CD4-positive, alpha-beta T cell (primary cell): Measurements from ENCODE around the gene UIMC1. TPM values are rescaled to one million over a fixed set of nuclear protein-coding genes. Genes with fewer than 3 reads are reported as not detected.

ENCODE experiments used
- ATAC-seq: fragments of 200-7000 bp; cut with Tn5 transposase; one replicate; pipeline ENCODE4 v1.10.0; 2022; ENCODE audit warnings: mild to moderate bottlenecking; ENCODE audit not compliant: poor library complexity
- CTCF ChIA-PET: fragments of 350-600 bp; sonication (Branson Sonifier 250); formaldehyde crosslinking; loops from one replicate; lab custom pipeline; 2021; ENCODE audit warnings: antibody characterized with exemption, inconsistent platforms; lab: Charles Lee
- POLR2A ChIA-PET: fragments of 350-600 bp; sonication (Branson Sonifier 250); formaldehyde crosslinking; loops from one replicate; lab custom pipeline; 2021; ENCODE audit warnings: antibody characterized with exemption, inconsistent platforms; lab: Charles Lee
- DNase-seq, 14 experiments: peaks; one replicate each; pipeline ENCODE4 v3.0.0-alpha.2; 2013 to 2020; ENCODE audit warnings: mixed read lengths in 2 of 14
- H3K27ac ChIP-seq, 2 donors: one replicate each; pipeline versions ENCODE4 v1.5.1 to v1.7.0; 2013; ENCODE audit warnings: low read length in 2 of 2, low read depth in 1 of 2, mild to moderate bottlenecking in 1 of 2
- H3K27me3 ChIP-seq, 2 experiments: 1 replicate in 1 of 2; 2 replicates in 1 of 2; pipeline versions ENCODE4 v1.6.1 to v1.7.0; 2013; ENCODE audit warnings: low read length in 2 of 2, control low read depth in 1 of 2, mild to moderate bottlenecking in 1 of 2, moderate library complexity in 1 of 2; ENCODE audit not compliant: insufficient read depth in 2 of 2, control insufficient read depth in 1 of 2
- H3K36me3 ChIP-seq: one replicate; pipeline ENCODE4 v1.6.1; 2013; ENCODE audit warnings: low read length, control low read depth; ENCODE audit not compliant: insufficient read depth
- H3K4me1 ChIP-seq: one replicate; pipeline ENCODE4 v1.6.1; 2013; ENCODE audit warnings: low read length, control low read depth; ENCODE audit not compliant: insufficient read depth
- H3K4me3 ChIP-seq: one replicate; pipeline ENCODE4 v1.5.1; 2013; ENCODE audit warnings: mild to moderate bottlenecking, low read length, moderate library complexity
- H3K9me3 ChIP-seq, 2 experiments: 1 replicate in 1 of 2; 2 replicates in 1 of 2; pipeline versions ENCODE4 v1.6.1 to v1.7.0; 2013; ENCODE audit warnings: low read length in 2 of 2, mild to moderate bottlenecking in 2 of 2, control low read depth in 1 of 2, moderate library complexity in 1 of 2; ENCODE audit not compliant: control insufficient read depth in 1 of 2, insufficient read depth in 1 of 2
- H3K27ac Mint-ChIP-seq: one replicate; pipeline ENCODE4 v1.8.0; 2020; ENCODE audit warnings: mixed read lengths
- H3K27me3 Mint-ChIP-seq: one replicate; pipeline ENCODE4 v1.8.0; 2021; ENCODE audit warnings: mixed read lengths
- H3K36me3 Mint-ChIP-seq: one replicate; pipeline ENCODE4 v1.8.0; 2021; ENCODE audit warnings: low read depth, mixed read lengths
- H3K4me1 Mint-ChIP-seq: one replicate; pipeline ENCODE4 v1.8.0; 2021; ENCODE audit warnings: low read depth, mixed read lengths
- H3K4me3 Mint-ChIP-seq: one replicate; pipeline ENCODE4 v1.8.0; 2020; ENCODE audit warnings: mild to moderate bottlenecking, mixed read lengths
- H3K9me3 Mint-ChIP-seq: one replicate; pipeline ENCODE4 v1.8.0; 2020; ENCODE audit warnings: mixed read lengths
- CTCF ChIP-seq: fragments of 200-600 bp; IDR thresholded peaks from one replicate; pipeline ENCODE4 v1.8.0; 2022; ENCODE audit warnings: antibody characterized with exemption, mild to moderate bottlenecking
- intact Hi-C, 2 experiments: fragments of 100-400 bp; cut with DNase I in 1 of 2; cut with micrococcal nuclease in 1 of 2; formaldehyde crosslinking; loops; one replicate each; pipeline versions ENCODE4 v1.15.1 to v1.9.0; 2023 to 2025; cut with DNase I, micrococcal nuclease
- total RNA-seq, 174 experiments: library from RNA in 2 of 174; stranded (reverse) in 2 of 174; gene quantifications; one replicate each; pipeline ENCODE4 v1.2.3 and lab custom pipeline; 2021 to 2026

UIMC1 gene
- total RNA-seq, 2 experiments from 2014 or later, result 42.3 to 50.8 TPM

- intact Hi-C loops, result no loop called here
- H3K36me3 Mint-ChIP-seq, result no peaks in the 10 kb centered on the region
- Histone ChIP-seq H3K4me1 (no peaks in the 10 kb centered on the region), H3K36me3 (no peaks in the 10 kb centered on the region), H3K9me3 (peaks cover 0 to 10% of the 10 kb centered on the region in 2 experiments), H3K27ac (no peak overlapping the region), H3K27me3 (peaks cover 11% of the 10 kb centered on the region in 2 experiments), H3K4me3 (no peak overlapping the region)
- DNase-seq, result no peak
- H3K9me3 Mint-ChIP-seq, result no peaks in the 10 kb centered on the region
- ChIA-PET CTCF (no interaction called here), POLR2A (no interaction called here)
- TF ChIP-seq CTCF, result no peak
- peaks cover 24% of the 10 kb centered on the region for H3K27me3 Mint-ChIP-seq
- no peaks in the 10 kb centered on the region for H3K4me1 Mint-ChIP-seq
- no peak for ATAC-seq
- H3K4me3 Mint-ChIP-seq, result no peak overlapping the region
- H3K27ac Mint-ChIP-seq, result no peak overlapping the region
Measured at GRCh38 chr5:176857216-176857893, 149.2 kb downstream of the UIMC1 start.

- H3K4me1 Mint-ChIP-seq, result no peaks in the 10 kb centered on the region
- no peak for TF ChIP-seq CTCF
- Histone ChIP-seq H3K36me3 (no peaks in the 10 kb centered on the region), H3K27me3 (peaks cover 6 to 7% of the 10 kb centered on the region in 2 experiments), H3K4me1 (no peaks in the 10 kb centered on the region), H3K4me3 (no peak overlapping the region), H3K9me3 (peaks cover 0 to 5% of the 10 kb centered on the region in 2 experiments), H3K27ac (no peak overlapping the region)
- ATAC-seq (no peak), DNase-seq (no peak)
- no peaks in the 10 kb centered on the region for H3K9me3 Mint-ChIP-seq
- no peak overlapping the region for H3K27ac Mint-ChIP-seq
- POLR2A ChIA-PET, result no interaction called here
- no peaks in the 10 kb centered on the region for H3K36me3 Mint-ChIP-seq
- intact Hi-C loops, result no loop called here
- peaks cover 29% of the 10 kb centered on the region for H3K27me3 Mint-ChIP-seq
- CTCF ChIA-PET, result no interaction called here
- no peak overlapping the region for H3K4me3 Mint-ChIP-seq
Measured at GRCh38 chr5:176856746-176857145, 149.8 kb downstream of the UIMC1 start.

GRCh38 chr5:176855598-176855997, 151.0 kb downstream of the UIMC1 start:
- ATAC-seq, result no peak
- no peak overlapping the region for H3K27ac Mint-ChIP-seq
- no peak for DNase-seq
- intact Hi-C loops, result no loop called here
- CTCF ChIA-PET, result no interaction called here
- H3K36me3 Mint-ChIP-seq, result no peaks in the 10 kb centered on the region
- H3K27ac ChIP-seq, result no peak overlapping the region
- peaks cover 0 to 5% of the 10 kb centered on the region in 2 experiments for H3K9me3 ChIP-seq
- no peaks in the 10 kb centered on the region for H3K9me3 Mint-ChIP-seq
- no peaks in the 10 kb centered on the region for H3K36me3 ChIP-seq
- no peak for TF ChIP-seq CTCF
- H3K4me3 ChIP-seq, result no peak overlapping the region
- no peaks in the 10 kb centered on the region for H3K4me1 Mint-ChIP-seq
- peaks cover 28% of the 10 kb centered on the region for H3K27me3 Mint-ChIP-seq
- H3K4me1 ChIP-seq, result no peaks in the 10 kb centered on the region
- H3K4me3 Mint-ChIP-seq, result no peak overlapping the region
- peaks cover 3 to 5% of the 10 kb centered on the region in 2 experiments for H3K27me3 ChIP-seq
- POLR2A ChIA-PET, result no interaction called here

Other genes starting within 250 kb of the UIMC1 start
- gene UNC5A, start 196.2 kb downstream of the UIMC1 start, total RNA-seq, result not detected
- gene HK3, start 107.4 kb downstream of the UIMC1 start, total RNA-seq, result 1 to 10 TPM in 1 of 2 experiments, under 1 TPM in 1; 0.74 to 1.2 TPM
- 10 to 100 TPM; 14.3 to 19.0 TPM for gene ZNF346, start 15.9 kb upstream of the UIMC1 start, total RNA-seq
- gene FGFR4, start 80.1 kb upstream of the UIMC1 start, total RNA-seq, result 1 to 10 TPM; 2.8 to 3.1 TPM
- gene NSD1, start 127.0 kb upstream of the UIMC1 start, total RNA-seq, result 10 to 100 TPM; 87.6 to 93.3 TPM